GM21390 (cell line): Measurements from ENCODE around the gene ANKRD31.
A peak's percentile ranks its signal among the peaks of the same experiment; 100 is the strongest.

Experiments used
- ATAC-seq: cut with Tn5 transposase; IDR thresholded peaks from one replicate; pipeline ENCODE4 v1.9.1; 2021; ENCODE audit not compliant: unreplicated experiment

Gene ANKRD31

GRCh38 chr5:75062925-75063531, 173.7 kb downstream of the ANKRD31 start:
- peak; percentile 81 for ATAC-seq

- ATAC-seq, result no peak
These were observed 176.6 kb downstream of the ANKRD31 start for GRCh38 chr5:75059912-75060545.

- ATAC-seq, result no peak
These were observed 177.6 kb downstream of the ANKRD31 start for GRCh38 chr5:75058986-75059535.

GRCh38 chr5:75057561-75057960, 179.1 kb downstream of the ANKRD31 start:
- no peak for ATAC-seq

- ATAC-seq, result no peak
These were observed 180.9 kb downstream of the ANKRD31 start for GRCh38 chr5:75055727-75056144.

- no peak for ATAC-seq
These were observed 182.3 kb downstream of the ANKRD31 start for GRCh38 chr5:75054134-75054930.

- ATAC-seq, result peak; percentile 33
These were observed 183.2 kb downstream of the ANKRD31 start for GRCh38 chr5:75053304-75054133.

- peak; percentile 16 for ATAC-seq
These were observed 183.7 kb downstream of the ANKRD31 start for GRCh38 chr5:75053054-75053303.

GRCh38 chr5:75052192-75053053, 184.3 kb downstream of the ANKRD31 start, which contains the start of gene GCNT4:
TSS of gene GCNT4 (minus strand) at chr5:75052558. CDS start at chr5:75030037, 22,521 bp downstream.
- peak; percentile 16 for ATAC-seq

- ATAC-seq, result no peak
These were observed 185.4 kb downstream of the ANKRD31 start for GRCh38 chr5:75051217-75051751.

- ATAC-seq, result no peak
These were observed 186.3 kb downstream of the ANKRD31 start for GRCh38 chr5:75050415-75050814.

- no peak for ATAC-seq
These were observed 187.0 kb downstream of the ANKRD31 start for GRCh38 chr5:75049456-75050351.

GRCh38 chr5:75048457-75048953, 188.2 kb downstream of the ANKRD31 start:
- peak; percentile 51 for ATAC-seq

- no peak for ATAC-seq
These were observed 189.3 kb downstream of the ANKRD31 start for GRCh38 chr5:75047356-75047755.

GRCh38 chr5:75046366-75047142, 190.1 kb downstream of the ANKRD31 start:
- no peak for ATAC-seq

GRCh38 chr5:75045071-75045470, 191.6 kb downstream of the ANKRD31 start:
- ATAC-seq, result no peak

GRCh38 chr5:75044406-75044805, 192.3 kb downstream of the ANKRD31 start:
- no peak for ATAC-seq
